HG03571 (cell line): ENCODE results near the gene MUC3A.
"Not testable (repeated sequence)": the region's sequence is repeated elsewhere in the genome, so short reads cannot be mapped to it uniquely, and the experiment has no call there.

Experiments used
- ATAC-seq: cut with Tn5 transposase; IDR thresholded peaks from one replicate; pipeline ENCODE4 v1.9.1; 2021; ENCODE audit not compliant: unreplicated experiment

The MUC3A gene, protein sequence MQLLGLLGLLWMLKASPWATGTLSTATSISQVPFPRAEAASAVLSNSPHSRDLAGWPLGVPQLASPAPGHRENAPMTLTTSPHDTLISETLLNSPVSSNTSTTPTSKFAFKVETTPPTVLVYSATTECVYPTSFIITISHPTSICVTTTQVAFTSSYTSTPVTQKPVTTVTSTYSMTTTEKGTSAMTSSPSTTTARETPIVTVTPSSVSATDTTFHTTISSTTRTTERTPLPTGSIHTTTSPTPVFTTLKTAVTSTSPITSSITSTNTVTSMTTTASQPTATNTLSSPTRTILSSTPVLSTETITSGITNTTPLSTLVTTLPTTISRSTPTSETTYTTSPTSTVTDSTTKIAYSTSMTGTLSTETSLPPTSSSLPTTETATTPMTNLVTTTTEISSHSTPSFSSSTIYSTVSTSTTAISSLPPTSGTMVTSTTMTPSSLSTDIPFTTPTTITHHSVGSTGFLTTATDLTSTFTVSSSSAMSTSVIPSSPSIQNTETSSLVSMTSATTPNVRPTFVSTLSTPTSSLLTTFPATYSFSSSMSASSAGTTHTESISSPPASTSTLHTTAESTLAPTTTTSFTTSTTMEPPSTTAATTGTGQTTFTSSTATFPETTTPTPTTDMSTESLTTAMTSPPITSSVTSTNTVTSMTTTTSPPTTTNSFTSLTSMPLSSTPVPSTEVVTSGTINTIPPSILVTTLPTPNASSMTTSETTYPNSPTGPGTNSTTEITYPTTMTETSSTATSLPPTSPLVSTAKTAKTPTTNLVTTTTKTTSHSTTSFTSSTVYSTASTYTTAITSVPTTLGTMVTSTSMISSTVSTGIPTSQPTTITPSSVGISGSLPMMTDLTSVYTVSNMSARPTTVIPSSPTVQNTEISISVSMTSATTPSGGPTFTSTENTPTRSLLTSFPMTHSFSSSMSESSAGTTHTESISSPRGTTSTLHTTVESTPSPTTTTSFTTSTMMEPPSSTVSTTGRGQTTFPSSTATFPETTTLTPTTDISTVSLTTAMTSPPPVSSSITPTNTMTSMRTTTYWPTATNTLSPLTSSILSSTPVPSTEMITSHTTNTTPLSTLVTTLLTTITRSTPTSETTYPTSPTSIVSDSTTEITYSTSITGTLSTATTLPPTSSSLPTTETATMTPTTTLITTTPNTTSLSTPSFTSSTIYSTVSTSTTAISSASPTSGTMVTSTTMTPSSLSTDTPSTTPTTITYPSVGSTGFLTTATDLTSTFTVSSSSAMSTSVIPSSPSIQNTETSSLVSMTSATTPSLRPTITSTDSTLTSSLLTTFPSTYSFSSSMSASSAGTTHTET (N-terminal part only)

DNA sequence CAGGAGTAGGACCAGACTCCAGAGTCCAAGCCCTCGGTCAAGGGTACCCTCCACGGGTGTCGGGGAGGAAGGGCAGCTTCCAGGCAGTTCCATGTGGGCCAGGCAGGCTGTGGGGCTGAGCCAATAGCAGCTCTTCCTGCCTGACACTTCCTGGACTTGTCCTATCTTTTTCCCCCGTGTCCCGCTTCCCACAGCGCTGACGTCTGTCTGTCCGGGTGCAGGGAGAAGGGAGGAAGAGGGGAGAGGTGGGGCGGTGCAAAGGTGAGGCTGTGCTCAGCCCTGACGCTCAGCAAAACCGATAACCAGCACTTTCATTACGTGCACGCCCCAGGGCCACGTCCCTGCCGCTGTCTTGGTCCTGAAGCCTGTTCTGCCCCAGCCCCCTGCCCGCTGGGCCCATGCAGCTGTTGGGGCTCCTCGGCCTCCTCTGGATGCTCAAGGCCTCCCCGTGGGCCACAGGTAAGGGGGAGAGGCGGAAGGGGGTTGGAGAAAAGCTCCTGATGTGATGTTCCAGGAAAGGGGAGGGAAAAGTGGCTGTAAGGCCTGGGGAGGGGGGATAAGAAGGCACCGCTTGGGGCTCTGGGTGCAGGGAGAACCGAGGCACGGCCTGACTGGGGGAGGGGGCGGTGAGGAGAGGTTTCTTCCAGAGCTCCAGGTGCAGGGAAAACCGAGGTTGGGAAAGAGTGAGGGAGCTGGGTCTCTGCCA, at the start of gene MUC3A:
MUC3A (plus strand) TSS at position 308 of the 706 bp plus-strand sequence; CDS start at position 399, 91 bp downstream.
- no peak for ATAC-seq

- no peak for ATAC-seq
Measured at GRCh38 chr7:100900978-100901377, 48.4 kb upstream of the MUC3A start.

DNA sequence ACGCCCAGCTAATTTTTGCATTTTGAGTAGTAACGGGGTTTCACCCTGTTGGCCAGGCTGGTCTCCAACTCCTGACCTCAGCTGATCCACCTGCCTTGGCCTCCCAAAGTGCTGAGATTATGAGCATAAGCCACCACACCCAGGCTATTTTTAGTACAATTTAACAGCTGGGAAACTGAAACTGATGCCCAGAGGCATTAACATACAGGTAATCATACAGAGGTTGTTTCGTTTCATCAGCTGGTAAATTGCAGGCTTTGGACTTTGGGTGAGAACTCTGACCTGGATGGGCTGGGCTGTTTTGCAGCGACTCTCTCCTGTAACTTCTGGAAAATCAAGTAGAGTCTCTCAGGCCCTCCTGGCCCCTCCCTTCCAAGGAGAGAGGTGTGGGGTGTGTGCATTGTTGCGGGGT, 47.4 kb upstream of the MUC3A start:
- no peak for ATAC-seq

DNA sequence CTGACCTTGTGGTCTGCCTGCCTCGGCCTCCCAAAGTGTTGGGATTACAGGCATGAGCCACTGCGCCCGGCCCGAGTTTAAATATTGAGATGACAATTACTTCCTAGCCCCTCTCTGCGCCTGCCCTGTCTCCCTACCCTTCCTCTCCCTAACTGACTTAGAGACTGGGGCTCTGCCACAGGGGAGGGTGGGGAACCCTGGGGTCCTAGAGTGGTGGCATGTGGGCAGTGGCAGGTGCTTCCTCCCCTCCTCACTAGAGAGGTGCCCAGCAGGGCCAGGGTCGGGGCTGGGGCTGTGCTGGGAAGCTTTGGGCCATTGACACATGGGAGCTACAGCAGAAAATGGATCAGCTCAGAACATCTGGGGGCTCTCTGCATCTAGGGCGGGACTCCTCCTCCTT, 46.7 kb upstream of the MUC3A start:
- no peak for ATAC-seq

DNA sequence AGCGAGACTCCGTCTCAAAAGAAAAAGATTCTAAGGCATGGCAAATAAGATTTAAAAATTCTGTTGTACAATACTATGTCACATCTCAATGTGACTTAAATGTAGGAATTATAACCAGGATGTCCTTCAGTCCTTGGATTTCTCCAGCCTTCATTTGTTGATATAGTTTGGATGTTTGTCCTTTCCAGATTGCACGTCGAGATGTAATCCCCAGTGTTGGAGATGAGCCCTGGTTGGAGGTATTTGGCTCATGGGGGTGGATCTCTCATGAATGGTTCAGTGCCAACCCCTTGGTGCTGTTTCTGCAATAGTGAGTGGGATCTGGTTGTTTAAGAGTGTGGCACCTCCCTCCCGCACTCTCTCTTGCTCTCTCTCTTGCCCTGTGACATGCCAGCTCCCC, 40.8 kb upstream of the MUC3A start:
- no peak for ATAC-seq

GRCh38 chr7:100910443-100910842, 38.9 kb upstream of the MUC3A start:
- not testable (repeated sequence) for ATAC-seq

DNA sequence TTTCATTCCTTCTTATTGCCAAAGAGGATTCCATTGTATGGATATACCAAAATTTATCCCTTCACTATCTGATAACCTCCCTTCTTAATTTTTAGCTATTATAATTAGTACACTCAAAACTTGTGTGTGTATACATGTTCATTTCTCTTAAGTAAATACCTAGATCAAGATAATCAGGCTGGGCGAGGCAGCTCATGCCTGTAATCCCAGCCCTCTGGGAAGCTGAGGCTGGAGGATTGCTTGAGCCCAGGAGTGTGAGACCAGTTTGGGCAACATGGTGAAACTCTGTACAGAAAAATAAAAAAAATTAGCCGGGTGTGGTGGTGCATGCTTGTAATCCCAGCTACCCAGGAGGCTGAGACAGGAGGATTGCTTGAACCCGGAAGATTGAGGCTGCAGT, 37.9 kb upstream of the MUC3A start:
- ATAC-seq, result no peak

DNA sequence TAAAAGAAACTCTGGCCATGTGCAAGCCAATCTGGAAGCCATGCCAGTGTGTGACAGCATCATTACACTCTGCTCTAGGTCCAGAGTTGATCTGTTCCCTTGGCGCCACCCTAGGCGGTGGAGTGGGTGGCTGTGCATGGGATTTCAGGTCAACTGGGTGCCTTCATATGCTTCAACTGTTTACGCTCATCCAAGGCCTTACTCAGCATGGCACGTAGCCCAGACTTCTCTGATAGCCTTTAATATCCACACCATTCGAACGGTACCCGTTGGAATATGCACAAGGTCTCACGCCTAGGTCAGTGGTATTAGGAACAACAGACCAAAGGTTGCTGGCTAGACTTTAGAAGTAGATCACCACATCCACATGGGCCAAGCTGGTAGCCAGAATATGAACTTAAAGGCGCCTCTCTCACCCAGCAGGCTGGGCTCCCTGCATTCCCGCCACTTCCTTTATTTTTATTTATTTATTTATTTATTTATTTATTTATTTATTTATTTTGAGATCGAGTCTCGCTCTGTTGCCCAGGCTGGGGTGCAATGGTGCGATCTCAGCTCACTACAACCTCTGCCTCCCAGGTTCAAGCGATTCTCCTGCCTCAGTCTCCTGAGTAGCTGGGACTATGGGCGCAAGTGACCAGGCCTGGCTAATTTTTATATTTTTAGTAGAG, 35.0 kb upstream of the MUC3A start:
- no peak for ATAC-seq

GRCh38 chr7:100914879-100915447, 34.4 kb upstream of the MUC3A start:
- ATAC-seq, result no peak

DNA sequence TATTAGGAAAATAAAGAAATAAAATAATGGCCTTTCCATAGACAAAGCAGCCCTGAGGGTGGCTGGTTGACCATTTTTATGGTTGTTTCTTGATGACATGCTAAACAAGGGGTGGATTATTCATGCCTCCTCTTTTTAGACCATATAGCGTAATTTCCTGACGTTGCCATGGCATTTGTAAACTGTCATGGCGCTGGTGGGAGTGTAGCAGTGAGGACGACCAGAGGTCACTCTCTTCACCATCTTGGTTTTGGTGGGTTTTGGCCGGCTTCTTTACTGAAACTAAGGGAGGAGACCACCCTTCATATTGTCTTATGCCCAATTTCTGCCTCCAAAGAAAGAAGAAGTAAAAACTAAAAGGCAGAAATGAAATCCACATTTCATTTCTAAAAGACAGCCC, 30.0 kb upstream of the MUC3A start:
- not testable (repeated sequence) for ATAC-seq

DNA sequence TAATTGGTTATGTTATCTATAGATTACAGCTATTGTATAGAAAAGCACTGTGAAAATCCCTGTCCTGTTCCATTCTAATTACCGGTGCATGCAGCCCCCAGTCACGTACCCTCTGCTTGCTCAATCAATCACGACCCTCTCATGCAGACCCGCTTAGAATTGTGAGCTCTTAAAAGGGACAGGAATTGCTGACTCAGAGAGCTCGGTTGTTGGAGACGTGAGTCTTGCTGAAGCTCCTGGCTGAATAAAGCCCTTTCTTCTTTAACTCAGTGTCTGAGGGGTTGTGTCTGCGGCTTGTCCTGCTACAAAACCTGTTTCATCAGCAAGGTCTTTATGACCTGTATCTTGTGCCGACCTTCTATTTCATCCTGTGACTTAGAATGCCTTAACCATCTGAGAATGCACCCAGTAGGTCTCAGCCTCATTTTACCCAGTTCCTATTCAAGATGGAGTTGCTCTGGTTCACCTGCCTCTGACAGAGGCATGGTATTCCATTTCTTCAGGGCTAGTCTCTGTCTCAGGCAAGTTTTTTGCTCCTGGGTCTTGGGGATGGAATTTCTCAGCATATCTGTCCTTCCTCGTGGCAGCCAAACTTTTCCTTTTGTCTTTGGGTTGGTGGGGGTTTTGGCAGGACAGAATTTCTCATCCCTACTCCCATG, 29.4 kb upstream of the MUC3A start:
- ATAC-seq, result not testable (repeated sequence)

DNA sequence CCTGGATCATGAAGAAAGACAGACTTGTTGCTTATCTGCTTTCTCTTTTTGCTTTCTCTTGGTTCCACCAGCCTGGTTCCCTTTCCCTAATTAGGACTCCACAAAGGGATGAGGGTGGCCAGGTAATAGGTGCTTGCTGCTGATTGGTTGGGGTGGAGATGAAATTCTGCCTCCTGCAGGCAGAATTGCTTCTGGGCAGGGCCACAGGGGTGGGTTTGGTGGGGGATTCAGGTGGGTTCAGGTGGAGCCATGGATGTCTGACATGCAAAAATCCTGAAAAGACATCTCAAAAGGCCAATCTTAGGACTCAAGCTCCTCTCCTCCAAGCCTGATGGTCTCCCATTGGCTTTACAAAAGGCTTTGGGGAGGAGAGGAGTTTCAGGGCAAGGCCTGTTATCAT, 28.3 kb upstream of the MUC3A start:
- ATAC-seq, result no peak

DNA sequence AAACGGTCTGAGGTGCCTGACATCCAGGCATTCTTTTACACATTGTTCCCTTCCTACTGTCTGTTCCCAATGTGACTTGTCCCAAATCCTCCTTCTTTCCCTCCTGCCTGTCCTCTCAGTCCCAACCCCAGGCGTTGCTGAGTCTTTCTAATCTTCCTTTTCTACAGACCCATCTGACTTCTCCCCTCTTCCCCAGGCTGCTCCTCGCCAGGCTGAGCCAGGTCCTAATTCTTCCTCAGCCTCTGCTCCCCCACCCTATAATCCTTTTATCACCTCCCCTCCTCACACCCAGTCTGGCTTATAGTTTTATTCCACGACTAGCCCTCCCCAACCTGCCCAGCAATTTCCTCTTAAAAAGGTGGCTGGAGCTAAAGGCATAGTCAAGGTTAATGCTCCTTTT, 25.7 kb upstream of the MUC3A start:
- not testable (repeated sequence) for ATAC-seq

GRCh38 chr7:100929808-100930174, 19.5 kb upstream of the MUC3A start:
- no peak for ATAC-seq

GRCh38 chr7:100933734-100934133, 15.6 kb upstream of the MUC3A start:
- ATAC-seq, result no peak

DNA sequence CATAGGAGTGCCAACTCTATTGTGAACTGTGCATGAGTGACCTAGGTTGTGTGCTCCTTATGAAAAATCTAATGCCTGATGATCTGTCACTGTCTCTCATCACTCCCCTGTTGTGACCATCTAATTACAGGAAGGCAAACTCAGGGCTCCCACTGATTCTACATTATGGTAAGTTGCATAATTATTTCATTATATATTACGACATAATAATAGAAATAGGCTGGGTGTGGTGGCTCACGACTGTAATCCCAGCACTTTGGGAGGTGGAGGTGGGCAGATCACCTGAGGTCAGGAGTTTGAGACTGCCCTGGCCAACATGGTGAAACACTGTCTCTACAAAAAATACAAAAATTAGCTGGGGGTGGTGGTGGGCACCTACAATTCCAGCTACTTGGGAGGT, 14.0 kb upstream of the MUC3A start:
- ATAC-seq, result not testable (repeated sequence)

- not testable (repeated sequence) for ATAC-seq
Measured at GRCh38 chr7:100936167-100936566, 13.2 kb upstream of the MUC3A start.

DNA sequence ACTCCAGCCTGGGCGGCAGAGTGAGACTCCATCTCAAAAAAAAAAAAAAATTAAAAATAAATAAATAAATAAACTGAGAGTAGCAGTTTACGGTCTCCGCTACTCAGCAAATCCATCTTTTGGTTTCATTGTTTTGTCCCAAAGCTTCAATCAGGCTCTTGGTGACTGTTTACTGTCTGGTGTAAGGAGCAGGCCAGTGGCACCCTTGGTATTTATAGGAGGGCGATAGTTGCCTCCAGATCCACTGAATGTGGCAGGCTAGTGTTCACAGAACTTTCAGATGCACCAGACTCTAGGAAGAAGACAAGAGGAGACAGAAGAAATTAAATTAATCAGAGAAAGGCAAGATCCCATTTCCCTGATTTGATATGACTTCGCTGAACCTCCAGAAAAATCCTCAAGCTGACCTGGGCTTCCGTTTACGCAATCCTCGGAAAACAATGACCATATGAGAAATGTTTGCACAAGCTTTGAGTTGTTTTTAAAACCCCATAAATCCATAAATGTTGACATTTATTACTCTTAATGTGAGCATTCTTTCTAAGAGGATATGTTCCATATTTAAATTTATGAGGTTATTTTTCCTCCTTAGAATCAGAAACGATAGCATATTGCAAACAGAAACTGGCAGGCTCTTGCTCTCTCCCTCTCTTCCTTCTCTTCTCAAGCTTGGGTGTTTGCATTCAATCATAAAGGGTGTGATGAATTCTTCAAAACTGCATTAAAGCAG, 7.1 kb upstream of the MUC3A start:
- no peak for ATAC-seq
